Endothelial cell (in vitro differentiated cells): Measurements from ENCODE around the gene SESN2. TPM values are rescaled to one million over a fixed set of nuclear protein-coding genes. Genes with fewer than 3 reads are reported as not detected.
"Not testable (repeated sequence)": the region's sequence is repeated elsewhere in the genome, so short reads cannot be mapped to it uniquely, and the experiment has no call there.

ENCODE experiments used
- DNase-seq: peaks from one replicate; pipeline ENCODE4 v3.0.0; 2021; ENCODE audit warnings: low spot score
- H3K27ac Mint-ChIP-seq: one replicate; pipeline ENCODE4 v1.8.0; 2021; ENCODE audit warnings: mixed read lengths, inconsistent platforms; ENCODE audit not compliant: unreplicated experiment
- H3K27me3 Mint-ChIP-seq: one replicate; pipeline ENCODE4 v1.8.0; 2021; ENCODE audit warnings: mild to moderate bottlenecking, moderate library complexity, mixed read lengths, inconsistent platforms; ENCODE audit not compliant: unreplicated experiment
- H3K36me3 Mint-ChIP-seq: one replicate; pipeline ENCODE4 v1.8.0; 2021; ENCODE audit warnings: mild to moderate bottlenecking, low read depth, mixed read lengths, inconsistent platforms; ENCODE audit not compliant: unreplicated experiment
- H3K4me1 Mint-ChIP-seq: one replicate; pipeline ENCODE4 v1.8.0; 2021; ENCODE audit warnings: mild to moderate bottlenecking, mixed read lengths, inconsistent platforms; ENCODE audit not compliant: unreplicated experiment
- H3K4me3 Mint-ChIP-seq: one replicate; pipeline ENCODE4 v1.8.0; 2021; ENCODE audit warnings: mild to moderate bottlenecking, mixed read lengths, inconsistent platforms; ENCODE audit not compliant: unreplicated experiment
- H3K9me3 Mint-ChIP-seq: one replicate; pipeline ENCODE4 v1.8.0; 2021; ENCODE audit warnings: mixed read lengths, inconsistent platforms; ENCODE audit not compliant: unreplicated experiment
- total RNA-seq: library from RNA; stranded (reverse); fragmentation: NEBNext Ultra II Directional; extraction: Animal tissue kit (Norgen Biotek cat#: 25700); gene quantifications from one replicate; pipeline ENCODE4 v1.2.1, GENCODE V29; 2021; ENCODE audit not compliant: unreplicated experiment
- TF ChIP-seq, protein P1 (sequence below): fragments of 200-600 bp; sonication (generic); IDR thresholded peaks from one replicate; pipeline ENCODE4 v1.5.0; 2021; ENCODE audit warnings: antibody characterized with exemption; ENCODE audit not compliant: unreplicated experiment

The SESN2 gene
- total RNA-seq, 1 donor from 2014 or later, result 31.0 TPM

DNA sequence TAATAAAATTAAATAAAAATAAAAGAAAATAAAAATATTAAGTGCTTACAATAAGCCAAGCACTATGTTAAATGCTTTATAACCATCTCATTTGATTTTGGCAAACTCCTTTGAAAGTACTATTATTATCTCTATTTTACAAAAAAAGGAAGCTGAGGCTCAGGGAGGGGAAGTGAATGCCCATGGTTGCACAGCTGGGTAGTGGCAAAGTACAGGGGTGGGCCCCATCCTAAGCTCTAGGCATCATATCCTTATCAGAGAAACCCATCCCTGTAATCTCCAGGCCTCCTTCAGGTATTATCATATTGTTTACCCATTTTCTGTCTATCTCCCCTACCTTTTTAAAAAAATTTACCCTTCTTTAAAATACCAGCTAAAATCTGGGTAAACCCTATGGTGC lies 67.2 kb downstream of the SESN2 start:
- TF ChIP-seq, protein P1, sequence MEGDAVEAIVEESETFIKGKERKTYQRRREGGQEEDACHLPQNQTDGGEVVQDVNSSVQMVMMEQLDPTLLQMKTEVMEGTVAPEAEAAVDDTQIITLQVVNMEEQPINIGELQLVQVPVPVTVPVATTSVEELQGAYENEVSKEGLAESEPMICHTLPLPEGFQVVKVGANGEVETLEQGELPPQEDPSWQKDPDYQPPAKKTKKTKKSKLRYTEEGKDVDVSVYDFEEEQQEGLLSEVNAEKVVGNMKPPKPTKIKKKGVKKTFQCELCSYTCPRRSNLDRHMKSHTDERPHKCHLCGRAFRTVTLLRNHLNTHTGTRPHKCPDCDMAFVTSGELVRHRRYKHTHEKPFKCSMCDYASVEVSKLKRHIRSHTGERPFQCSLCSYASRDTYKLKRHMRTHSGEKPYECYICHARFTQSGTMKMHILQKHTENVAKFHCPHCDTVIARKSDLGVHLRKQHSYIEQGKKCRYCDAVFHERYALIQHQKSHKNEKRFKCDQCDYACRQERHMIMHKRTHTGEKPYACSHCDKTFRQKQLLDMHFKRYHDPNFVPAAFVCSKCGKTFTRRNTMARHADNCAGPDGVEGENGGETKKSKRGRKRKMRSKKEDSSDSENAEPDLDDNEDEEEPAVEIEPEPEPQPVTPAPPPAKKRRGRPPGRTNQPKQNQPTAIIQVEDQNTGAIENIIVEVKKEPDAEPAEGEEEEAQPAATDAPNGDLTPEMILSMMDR, result no peak
- H3K27me3 Mint-ChIP-seq, result peaks cover 7% of the 10 kb centered on the region
- no peak overlapping the region for H3K4me3 Mint-ChIP-seq
- no peak overlapping the region for H3K27ac Mint-ChIP-seq
- no peaks in the 10 kb centered on the region for H3K36me3 Mint-ChIP-seq
- no peaks in the 10 kb centered on the region for H3K9me3 Mint-ChIP-seq
- peaks cover 16% of the 10 kb centered on the region for H3K4me1 Mint-ChIP-seq
- no peak for DNase-seq

- TF ChIP-seq, protein P1, result no peak
- H3K27ac Mint-ChIP-seq, result no peak overlapping the region
- H3K9me3 Mint-ChIP-seq, result no peaks in the 10 kb centered on the region
- H3K4me1 Mint-ChIP-seq, result peaks cover 16% of the 10 kb centered on the region
- no peak for DNase-seq
- no peaks in the 10 kb centered on the region for H3K36me3 Mint-ChIP-seq
- H3K4me3 Mint-ChIP-seq, result no peak overlapping the region
- H3K27me3 Mint-ChIP-seq, result peaks cover 7% of the 10 kb centered on the region
Observed at GRCh38 chr1:28326984-28327383, 67.7 kb downstream of the SESN2 start.

DNA sequence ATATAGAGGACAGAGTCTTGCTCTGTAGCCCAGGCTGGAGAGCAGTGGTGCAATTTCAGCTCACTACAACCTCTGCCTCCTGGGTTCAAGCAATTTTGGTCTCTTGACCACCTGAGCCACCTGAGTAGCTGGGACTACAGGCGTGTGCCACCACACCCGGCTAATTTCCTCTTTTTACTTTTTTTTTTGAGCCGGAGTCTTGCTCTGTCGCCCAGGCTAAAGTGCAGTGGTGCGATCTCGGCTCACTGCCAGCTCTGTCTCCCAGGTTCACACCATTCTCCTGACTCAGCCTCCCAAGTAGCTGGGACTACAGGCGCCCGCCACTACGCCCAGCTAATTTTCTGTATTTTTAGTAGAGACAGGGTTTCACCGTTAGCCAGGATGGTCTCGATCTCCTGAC lies 68.1 kb downstream of the SESN2 start:
- H3K27ac Mint-ChIP-seq, H3K36me3 Mint-ChIP-seq, H3K27me3 Mint-ChIP-seq, H3K4me3 Mint-ChIP-seq, DNase-seq, H3K9me3 Mint-ChIP-seq: not testable (repeated sequence)
- H3K4me1 Mint-ChIP-seq, result peaks cover 16% of the 10 kb centered on the region

GRCh38 chr1:28328228-28328648 lies 68.9 kb downstream of the SESN2 start:
- Mint-ChIP-seq H3K27me3 (peaks cover 7% of the 10 kb centered on the region), H3K4me1 (peaks cover 16% of the 10 kb centered on the region), H3K9me3 (no peaks in the 10 kb centered on the region), H3K36me3 (peaks cover 8% of the 10 kb centered on the region), H3K27ac (peak overlapping the region; percentile 97), H3K4me3 (peak overlapping the region; percentile 93)
- DNase-seq, result no peak
- TF ChIP-seq, protein P1, result no peak

GRCh38 chr1:28329395-28330153 lies 70.3 kb downstream of the SESN2 start:
- Mint-ChIP-seq H3K4me3 (peak overlapping the region; percentile 93), H3K4me1 (peaks cover 16% of the 10 kb centered on the region), H3K27me3 (peaks cover 7% of the 10 kb centered on the region), H3K36me3 (peaks cover 13% of the 10 kb centered on the region), H3K9me3 (no peaks in the 10 kb centered on the region), H3K27ac (peak overlapping the region; percentile 97)
- TF ChIP-seq, protein P1, result no peak
- DNase-seq, result peak; percentile 26

Other genes with a start within 250 kb of the SESN2 start
- 20.7 TPM for gene EYA3, start 170.9 kb upstream of the SESN2 start, total RNA-seq
- 0.72 TPM for gene PTAFR, start 82.8 kb upstream of the SESN2 start, total RNA-seq
- gene DNAJC8, start 26.5 kb upstream of the SESN2 start, total RNA-seq, result 99.0 TPM
- 120 TPM for gene ATP5IF1, start 23.4 kb upstream of the SESN2 start, total RNA-seq
- 12.4 TPM for gene MED18, start 69.5 kb downstream of the SESN2 start, total RNA-seq
- gene PHACTR4, start 110.2 kb downstream of the SESN2 start, total RNA-seq, result 56.6 TPM
- gene RCC1, start 246.5 kb downstream of the SESN2 start, total RNA-seq, result 21.9 TPM